Fibroblast of lung (primary cell): ENCODE measurements around the gene SLC4A2. TPM values are rescaled to one million over a fixed set of nuclear protein-coding genes. Genes with fewer than 3 reads are reported as not detected.
A peak's percentile ranks its signal among the peaks of the same experiment; 100 is the strongest.

Experiments used
- DNase-seq, 2 donors: peaks; one replicate each; pipeline versions ENCODE4 v3.0.0 to v3.0.0-alpha.2; 2010; ENCODE audit warnings: low read depth in 2 of 2
- H2AFZ ChIP-seq: 2 replicates; pipeline ENCODE4 v1.5.1; 2012; ENCODE audit warnings: low read length, control low read depth, inconsistent platforms
- H3K27ac ChIP-seq: 2 replicates; pipeline ENCODE4 v1.5.1; 2011; ENCODE audit warnings: low read length, control low read depth; ENCODE audit not compliant: insufficient read depth
- H3K27me3 ChIP-seq: 2 replicates; pipeline ENCODE4 v1.5.1; 2011; ENCODE audit warnings: mild to moderate bottlenecking, low read length; ENCODE audit not compliant: control insufficient read depth, insufficient read depth
- H3K36me3 ChIP-seq: 2 replicates; pipeline ENCODE4 v1.5.1; 2011; ENCODE audit warnings: low read length; ENCODE audit not compliant: control insufficient read depth, insufficient read depth
- H3K4me1 ChIP-seq: 2 replicates; pipeline ENCODE4 v1.5.1; 2011; ENCODE audit warnings: low read length; ENCODE audit not compliant: control insufficient read depth, insufficient read depth; ENCODE audit errors: extremely low read depth
- H3K4me2 ChIP-seq: 2 replicates; pipeline ENCODE4 v1.5.1; 2011; ENCODE audit warnings: low read length, control low read depth; ENCODE audit not compliant: insufficient read depth; ENCODE audit errors: extremely low read depth
- H3K4me3 ChIP-seq, 4 experiments: fragments of 200-600 bp in 1 of 4; sonication (generic) in 1 of 4; replicated peaks in 1 of 4; 2 replicates each; pipeline ENCODE4 v1.5.1; 2011 to 2016; ENCODE audit warnings: low read length in 4 of 4, low read depth in 3 of 4, mild to moderate bottlenecking in 3 of 4, control low read depth in 2 of 4, inconsistent platforms in 1 of 4, mixed read lengths in 1 of 4; ENCODE audit not compliant: insufficient read depth in 1 of 4; ENCODE audit errors: control extremely low read depth in 1 of 4
- H3K79me2 ChIP-seq: 2 replicates; pipeline ENCODE4 v1.5.1; 2012; ENCODE audit warnings: mild to moderate bottlenecking, low read length, inconsistent platforms; ENCODE audit not compliant: control insufficient read depth, insufficient read depth
- H3K9ac ChIP-seq: 2 replicates; pipeline ENCODE4 v1.5.1; 2011; ENCODE audit warnings: mild to moderate bottlenecking, low read length, control low read depth; ENCODE audit not compliant: insufficient read depth
- H3K9me3 ChIP-seq: 2 replicates; pipeline ENCODE4 v1.5.1; 2012; ENCODE audit warnings: low read depth, low read length; ENCODE audit not compliant: control insufficient read depth, insufficient read depth
- H4K20me1 ChIP-seq: 2 replicates; pipeline ENCODE4 v1.5.1; 2011; ENCODE audit warnings: low read length; ENCODE audit not compliant: control insufficient read depth, insufficient read depth; ENCODE audit errors: extremely low read depth
- EZH2 ChIP-seq: IDR thresholded peaks from 2 replicates; pipeline ENCODE4 v1.5.1; 2012; ENCODE audit warnings: low read length, control low read depth, mild to moderate bottlenecking; ENCODE audit errors: missing control alignments
- polyA plus RNA-seq, 2 donors: library from polyadenylated mRNA; depleted of rRNA in 1 of 2; stranded (reverse) in 1 of 2; unstranded in 1 of 2; fragments of >200 nt; gene quantifications; 2 replicates each; pipeline ENCODE4 v1.2.1, GENCODE V29; 2011 to 2012; ENCODE audit warnings: missing spikeins in 1 of 2
- total RNA-seq: library from RNA; depleted of rRNA; stranded (reverse); fragments of >200 nt; gene quantifications from 2 replicates; pipeline ENCODE4 v1.2.1, GENCODE V29; 2014
- TF ChIP-seq, protein P1 (sequence below), 2 donors: IDR thresholded peaks in 1 of 2; conservative IDR thresholded peaks in 1 of 2; 1 replicate in 1 of 2; 2 replicates in 1 of 2; pipeline ENCODE4 v1.5.1; 2011 to 2012; ENCODE audit warnings: low read length in 2 of 2, control low read depth in 1 of 2, inconsistent platforms in 1 of 2, low read depth in 1 of 2, mild to moderate bottlenecking in 1 of 2

Gene SLC4A2
- total and polyA plus RNA-seq, 2 donors (not counting 1 experiment from before 2014, with no cell fraction given): 30.5 to 61.8 TPM

DNA sequence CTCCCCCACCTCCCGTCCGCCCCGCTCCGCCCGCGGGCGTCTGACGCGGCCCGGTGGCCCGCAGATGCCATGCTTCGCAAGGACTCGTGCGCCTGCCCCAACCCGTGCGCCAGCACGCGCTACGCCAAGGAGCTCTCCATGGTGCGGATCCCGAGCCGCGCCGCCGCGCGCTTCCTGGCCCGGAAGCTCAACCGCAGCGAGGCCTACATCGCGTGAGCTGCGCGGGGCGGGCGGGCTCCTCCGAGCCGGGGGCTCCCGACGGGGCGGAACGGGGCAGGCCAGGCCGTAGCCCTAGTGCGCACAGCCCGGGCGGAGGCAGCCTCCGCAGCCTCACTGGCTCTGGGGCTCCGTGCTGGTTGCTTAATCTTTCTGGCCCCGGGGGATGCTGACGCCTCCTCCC is 8.3 kb upstream of the SLC4A2 start:
- Histone ChIP-seq H3K27ac (no peak overlapping the region), H3K79me2 (no peaks in the 10 kb centered on the region), H3K4me1 (peaks cover 8% of the 10 kb centered on the region), H2AFZ (no peak overlapping the region), H3K4me2 (no peak overlapping the region), H3K4me3 (no peak overlapping the region), H3K9me3 (no peaks in the 10 kb centered on the region), H3K27me3 (no peaks in the 10 kb centered on the region), H4K20me1 (no peaks in the 10 kb centered on the region), H3K9ac (no peak overlapping the region), H3K36me3 (no peaks in the 10 kb centered on the region)
- peak; percentile 71 to 74 for DNase-seq
- TF ChIP-seq, protein P1, sequence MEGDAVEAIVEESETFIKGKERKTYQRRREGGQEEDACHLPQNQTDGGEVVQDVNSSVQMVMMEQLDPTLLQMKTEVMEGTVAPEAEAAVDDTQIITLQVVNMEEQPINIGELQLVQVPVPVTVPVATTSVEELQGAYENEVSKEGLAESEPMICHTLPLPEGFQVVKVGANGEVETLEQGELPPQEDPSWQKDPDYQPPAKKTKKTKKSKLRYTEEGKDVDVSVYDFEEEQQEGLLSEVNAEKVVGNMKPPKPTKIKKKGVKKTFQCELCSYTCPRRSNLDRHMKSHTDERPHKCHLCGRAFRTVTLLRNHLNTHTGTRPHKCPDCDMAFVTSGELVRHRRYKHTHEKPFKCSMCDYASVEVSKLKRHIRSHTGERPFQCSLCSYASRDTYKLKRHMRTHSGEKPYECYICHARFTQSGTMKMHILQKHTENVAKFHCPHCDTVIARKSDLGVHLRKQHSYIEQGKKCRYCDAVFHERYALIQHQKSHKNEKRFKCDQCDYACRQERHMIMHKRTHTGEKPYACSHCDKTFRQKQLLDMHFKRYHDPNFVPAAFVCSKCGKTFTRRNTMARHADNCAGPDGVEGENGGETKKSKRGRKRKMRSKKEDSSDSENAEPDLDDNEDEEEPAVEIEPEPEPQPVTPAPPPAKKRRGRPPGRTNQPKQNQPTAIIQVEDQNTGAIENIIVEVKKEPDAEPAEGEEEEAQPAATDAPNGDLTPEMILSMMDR (conservative IDR thresholded peaks at IDR 0.05 in 1 of 2, IDR thresholded peaks at IDR 0.05 in 1 of 2; ENCODE audit: low read depth in 1 of 2, low read length in 2 of 2): no peak
- no peak for TF ChIP-seq EZH2

DNA sequence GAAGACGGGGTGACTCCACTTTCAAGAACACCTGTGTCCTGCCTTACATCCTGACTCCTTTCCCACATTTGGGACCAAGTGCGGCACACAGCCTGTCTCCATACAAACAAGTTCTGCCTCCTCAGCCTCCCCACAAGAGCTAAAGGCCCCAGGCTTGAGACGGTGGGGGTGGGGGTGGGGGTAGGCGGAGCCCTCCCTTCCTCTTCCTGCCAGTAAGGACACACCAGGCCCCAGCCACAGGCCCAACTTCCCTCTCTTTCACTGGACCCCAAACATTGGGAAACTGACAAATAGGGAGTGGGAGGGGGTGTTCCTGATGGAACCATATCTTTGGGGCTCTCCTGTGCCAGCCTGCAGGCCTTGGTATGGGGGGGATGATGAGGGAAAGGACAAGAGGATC is 6.3 kb upstream of the SLC4A2 start:
- no peak overlapping the region for H3K4me3 ChIP-seq
- TF ChIP-seq EZH2: no peak
- TF ChIP-seq, protein P1 (conservative IDR thresholded peaks at IDR 0.05 in 1 of 2, IDR thresholded peaks at IDR 0.05 in 1 of 2; ENCODE audit: low read depth in 1 of 2, low read length in 2 of 2): no peak

DNA sequence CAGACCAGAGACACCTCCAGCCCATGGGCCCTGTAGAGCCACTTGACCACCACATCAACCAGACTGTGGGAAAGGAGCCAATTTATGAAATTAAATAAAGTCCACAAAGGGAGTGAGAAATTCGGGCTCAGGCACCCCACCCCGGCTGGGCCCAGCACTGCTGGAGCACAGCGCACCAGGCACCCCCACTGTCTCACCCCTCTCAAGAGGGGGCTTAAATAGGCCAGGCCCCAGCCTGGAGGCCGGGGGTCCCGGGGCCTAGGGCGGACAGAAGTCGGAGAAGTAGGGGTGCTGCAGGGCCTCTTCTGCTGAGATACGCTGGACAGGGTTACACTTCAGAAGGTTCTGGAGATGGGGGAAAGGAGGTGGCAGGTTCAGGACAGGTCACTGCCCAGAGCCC is 5.6 kb upstream of the SLC4A2 start:
- no peaks in the 10 kb centered on the region for H3K36me3 ChIP-seq
- peaks cover 9% of the 10 kb centered on the region for H3K4me1 ChIP-seq
- H3K4me2 ChIP-seq: no peak overlapping the region
- no peaks in the 10 kb centered on the region for H3K27me3 ChIP-seq
- H3K27ac ChIP-seq: no peak overlapping the region
- DNase-seq: no peak
- no peak overlapping the region for H3K4me3 ChIP-seq
- no peaks in the 10 kb centered on the region for H3K79me2 ChIP-seq
- no peak for TF ChIP-seq EZH2
- TF ChIP-seq, protein P1 (conservative IDR thresholded peaks at IDR 0.05 in 1 of 2, IDR thresholded peaks at IDR 0.05 in 1 of 2; ENCODE audit: low read depth in 1 of 2, low read length in 2 of 2): no peak
- H2AFZ ChIP-seq: no peak overlapping the region
- no peaks in the 10 kb centered on the region for H4K20me1 ChIP-seq
- no peak overlapping the region for H3K9ac ChIP-seq
- no peaks in the 10 kb centered on the region for H3K9me3 ChIP-seq

More for the DNA sequence above, 6.3 kb upstream of the SLC4A2 start:
- no peaks in the 10 kb centered on the region for H3K79me2 ChIP-seq
- no peak overlapping the region for H3K9ac ChIP-seq
- peaks cover 3% of the 10 kb centered on the region for H3K4me1 ChIP-seq
- no peak overlapping the region for H3K27ac ChIP-seq
- no peak for DNase-seq
- H3K4me2 ChIP-seq: no peak overlapping the region
- no peaks in the 10 kb centered on the region for H3K36me3 ChIP-seq
- no peaks in the 10 kb centered on the region for H3K9me3 ChIP-seq
- H2AFZ ChIP-seq: no peak overlapping the region
- H3K27me3 ChIP-seq: no peaks in the 10 kb centered on the region
- no peaks in the 10 kb centered on the region for H4K20me1 ChIP-seq
